Progenitor cell of endocrine pancreas (in vitro differentiated cells): ENCODE measurements around the gene ANKLE1. TPM values are rescaled to one million over a fixed set of nuclear protein-coding genes. Genes with fewer than 3 reads are reported as not detected.
A peak's percentile ranks its signal among the peaks of the same experiment; 100 is the strongest.

Source experiments
- DNase-seq: peaks from one replicate; pipeline ENCODE4 v3.0.0; 2021; ENCODE audit warnings: low spot score; ENCODE audit not compliant: unreplicated experiment
- H3K27ac Mint-ChIP-seq: 2 replicates; pipeline ENCODE4 v1.8.0; 2021; ENCODE audit warnings: mild to moderate bottlenecking, moderate library complexity, mixed read lengths
- H3K27me3 Mint-ChIP-seq: 2 replicates; pipeline ENCODE4 v1.8.0; 2021; ENCODE audit warnings: mixed read lengths
- H3K36me3 Mint-ChIP-seq: 2 replicates; pipeline ENCODE4 v1.8.0; 2022; ENCODE audit warnings: mixed read lengths; ENCODE audit not compliant: insufficient read depth
- H3K4me1 Mint-ChIP-seq: 2 replicates; pipeline ENCODE4 v1.8.0; 2021; ENCODE audit warnings: low read depth, mixed read lengths
- H3K4me3 Mint-ChIP-seq: 2 replicates; pipeline ENCODE4 v1.8.0; 2021; ENCODE audit warnings: low read depth, mild to moderate bottlenecking, moderate library complexity, mixed read lengths
- H3K9me3 Mint-ChIP-seq: 2 replicates; pipeline ENCODE4 v1.8.0; 2021; ENCODE audit warnings: low read depth, mixed read lengths
- CTCF ChIP-seq: fragments of 200-600 bp; sonication (generic); IDR thresholded peaks from one replicate; pipeline ENCODE4 v1.5.0; 2021; ENCODE audit warnings: antibody characterized with exemption, mild to moderate bottlenecking; ENCODE audit not compliant: unreplicated experiment
- total RNA-seq: library from RNA; stranded (reverse); gene quantifications from 2 replicates; pipeline ENCODE4 v1.2.1, GENCODE V29; 2021

Gene ANKLE1
- total RNA-seq, 1 donor from 2014 or later = 6.4 TPM

- no peak for TF ChIP-seq CTCF
- H3K36me3 Mint-ChIP-seq = peaks cover 12% of the 10 kb centered on the region
- H3K4me3 Mint-ChIP-seq = no peak overlapping the region
- no peaks in the 10 kb centered on the region for H3K9me3 Mint-ChIP-seq
- no peak overlapping the region for H3K27ac Mint-ChIP-seq
- no peaks in the 10 kb centered on the region for H3K27me3 Mint-ChIP-seq
- no peak for DNase-seq
- no peaks in the 10 kb centered on the region for H3K4me1 Mint-ChIP-seq
Observed at GRCh38 chr19:17319473-17320238, 38.0 kb downstream of the ANKLE1 start.

GRCh38 chr19:17320435-17320834 is 38.7 kb downstream of the ANKLE1 start:
- H3K4me3 Mint-ChIP-seq = no peak overlapping the region
- H3K27me3 Mint-ChIP-seq = no peaks in the 10 kb centered on the region
- no peak for TF ChIP-seq CTCF
- H3K36me3 Mint-ChIP-seq = peaks cover 11% of the 10 kb centered on the region
- H3K9me3 Mint-ChIP-seq = no peaks in the 10 kb centered on the region
- H3K4me1 Mint-ChIP-seq = no peaks in the 10 kb centered on the region
- DNase-seq = no peak
- no peak overlapping the region for H3K27ac Mint-ChIP-seq

GRCh38 chr19:17321655-17322489 is 40.2 kb downstream of the ANKLE1 start:
- Mint-ChIP-seq H3K9me3 (no peaks in the 10 kb centered on the region), H3K36me3 (peaks cover 9% of the 10 kb centered on the region), H3K27ac (no peak overlapping the region), H3K4me1 (no peaks in the 10 kb centered on the region), H3K27me3 (no peaks in the 10 kb centered on the region), H3K4me3 (no peak overlapping the region)
- DNase-seq = no peak
- TF ChIP-seq CTCF = no peak

GRCh38 chr19:17322854-17323253 is 41.2 kb downstream of the ANKLE1 start:
- DNase-seq = no peak
- Mint-ChIP-seq H3K9me3 (no peaks in the 10 kb centered on the region), H3K27ac (peak overlapping the region; percentile 41), H3K4me3 (no peak overlapping the region), H3K27me3 (peaks cover 3% of the 10 kb centered on the region), H3K36me3 (peaks cover 10% of the 10 kb centered on the region), H3K4me1 (peaks cover 4% of the 10 kb centered on the region)
- no peak for TF ChIP-seq CTCF

- no peaks in the 10 kb centered on the region for H3K9me3 Mint-ChIP-seq
- no peak overlapping the region for H3K27ac Mint-ChIP-seq
- TF ChIP-seq CTCF = no peak
- no peak overlapping the region for H3K4me3 Mint-ChIP-seq
- H3K36me3 Mint-ChIP-seq = peaks cover 10% of the 10 kb centered on the region
- H3K27me3 Mint-ChIP-seq = peaks cover 3% of the 10 kb centered on the region
- H3K4me1 Mint-ChIP-seq = peaks cover 4% of the 10 kb centered on the region
- no peak for DNase-seq
Observed at GRCh38 chr19:17323300-17323963, 41.7 kb downstream of the ANKLE1 start.
